Right cardiac atrium (tissue), 5 donors: Measurements from ENCODE around the gene FBXO27. TPM values are rescaled to one million over a fixed set of nuclear protein-coding genes. Genes with fewer than 3 reads are reported as not detected.
"Not testable (repeated sequence)": the region's sequence is repeated elsewhere in the genome, so short reads cannot be mapped to it uniquely, and the experiment has no call there.

Experiments used
- ATAC-seq, 2 donors: fragments of 200-7000 bp; cut with Tn5 transposase; one replicate each; pipeline versions ENCODE4 v1.8.0 to v1.9.1; 2020; ENCODE audit warnings: moderate library complexity in 2 of 2, mild to moderate bottlenecking in 1 of 2
- DNase-seq, 3 donors: peaks; one replicate each; pipeline ENCODE4 v3.0.0-alpha.2; 2020
- H3K27ac ChIP-seq: one replicate; pipeline ENCODE4 v1.5.1; 2013; ENCODE audit warnings: mild to moderate bottlenecking, low read length, control low read depth, moderate library complexity
- H3K27me3 ChIP-seq: one replicate; pipeline ENCODE4 v1.6.1; 2013; ENCODE audit not compliant: control insufficient read depth, insufficient read depth
- H3K4me1 ChIP-seq: one replicate; pipeline ENCODE4 v1.6.1; 2013; ENCODE audit warnings: low read length; ENCODE audit not compliant: control insufficient read depth, insufficient read depth
- H3K4me3 ChIP-seq: one replicate; pipeline ENCODE4 v1.5.1; 2013; ENCODE audit warnings: low read length, control low read depth
- H3K9me3 ChIP-seq: one replicate; pipeline ENCODE4 v1.6.1; 2013; ENCODE audit warnings: low read length; ENCODE audit not compliant: control insufficient read depth
- WGBS: extraction: QIAGEN DNeasy Blood & Tissue Kit; methylation state at CpG from one replicate; pipeline ENCODE4 v1.1.7; 2013; 5-methylcytosine and 5-hydroxymethylcytosine counted together
- intact Hi-C, 4 donors: fragments of 100-400 bp; cut with DNase I; formaldehyde crosslinking; loops; one replicate each; pipeline versions ENCODE4 v1.11.0 to v1.14.0; 2022 to 2023
- polyA plus RNA-seq: library from polyadenylated mRNA; stranded (reverse); fragments of 200-250 nt; gene quantifications from one replicate; pipeline ENCODE4 v1.2.3, GENCODE V29; 2013
- total RNA-seq, 4 donors: library from RNA; stranded (reverse); fragmentation: NEBNext Ultra II Directional; extraction: Animal tissue kit (Norgen Biotek cat#: 25700); gene quantifications; one replicate each; pipeline ENCODE4 v1.2.1, GENCODE V29; 2021
- donor health status: healthy with polysubstance abuse.
- donor health status: DM: no; HTN: yes; CAD: no.
- donor health status: DM: no; HTN: no; CAD: no.
- donor health status: DM: no; HTN: yes; CAD: no; lungs with severe emphysema.
- donor health status: DM: yes; HTN: yes; CAD: no.

FBXO27 gene
- total and polyA plus RNA-seq, 5 donors = 10.9 to 26.4 (median 19.5) TPM

DNA sequence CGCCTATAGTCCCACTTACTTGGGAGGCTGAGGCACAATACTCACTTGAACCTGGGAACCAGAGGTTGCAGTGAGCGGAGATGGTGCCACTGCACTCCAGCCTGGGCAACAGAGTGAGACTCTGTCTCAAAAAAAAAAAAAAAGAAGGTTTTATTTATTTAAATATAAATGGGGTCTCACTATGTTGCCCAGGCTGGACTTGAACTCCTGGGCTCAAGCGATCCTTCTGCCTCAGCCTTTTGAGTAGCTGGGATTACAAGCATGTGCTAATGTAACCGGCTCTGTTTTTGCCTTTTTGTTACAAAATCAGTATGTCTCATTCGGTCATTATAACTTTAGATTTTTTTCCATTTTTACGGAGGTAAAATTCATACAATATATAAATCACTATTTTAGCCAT, 24.2 kb downstream of the FBXO27 start:
- H3K27me3 ChIP-seq = no peaks in the 10 kb centered on the region
- no peak overlapping the region for H3K27ac ChIP-seq
- no peak for DNase-seq
- WGBS = 94% methylated on average over 6 of the region's 6 CpGs
- H3K4me1 ChIP-seq = no peaks in the 10 kb centered on the region
- no peak for ATAC-seq
- H3K9me3 ChIP-seq = no peaks in the 10 kb centered on the region
- H3K4me3 ChIP-seq = no peak overlapping the region
- intact Hi-C loops = no loop called here

DNA sequence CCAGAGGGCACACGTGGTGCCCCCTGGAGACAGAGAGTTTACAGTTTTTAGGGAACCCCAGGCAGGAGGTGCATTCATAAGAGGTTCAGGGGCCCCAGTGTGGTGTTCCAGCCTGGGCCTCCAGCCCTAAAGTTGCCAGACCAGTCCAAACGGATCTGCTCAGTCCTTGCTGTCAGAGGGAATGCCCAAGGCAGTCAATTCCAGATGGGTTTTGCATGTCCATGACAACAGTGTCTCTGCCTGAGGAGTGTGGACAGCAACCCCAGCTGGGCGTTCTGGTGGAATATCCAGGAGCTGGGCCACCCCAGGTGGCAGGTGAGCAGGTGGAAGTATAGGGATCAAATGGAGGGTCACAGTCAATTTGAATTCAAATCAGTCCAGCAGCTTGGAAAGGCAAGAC, 25.3 kb downstream of the FBXO27 start:
- intact Hi-C loops = no loop called here
- ATAC-seq = no peak
- 25% methylated on average over 3 of the region's 3 CpGs for WGBS
- Histone ChIP-seq H3K27ac (no peak overlapping the region), H3K9me3 (no peaks in the 10 kb centered on the region), H3K27me3 (no peaks in the 10 kb centered on the region), H3K4me1 (no peaks in the 10 kb centered on the region), H3K4me3 (no peak overlapping the region)
- no peak for DNase-seq

DNA sequence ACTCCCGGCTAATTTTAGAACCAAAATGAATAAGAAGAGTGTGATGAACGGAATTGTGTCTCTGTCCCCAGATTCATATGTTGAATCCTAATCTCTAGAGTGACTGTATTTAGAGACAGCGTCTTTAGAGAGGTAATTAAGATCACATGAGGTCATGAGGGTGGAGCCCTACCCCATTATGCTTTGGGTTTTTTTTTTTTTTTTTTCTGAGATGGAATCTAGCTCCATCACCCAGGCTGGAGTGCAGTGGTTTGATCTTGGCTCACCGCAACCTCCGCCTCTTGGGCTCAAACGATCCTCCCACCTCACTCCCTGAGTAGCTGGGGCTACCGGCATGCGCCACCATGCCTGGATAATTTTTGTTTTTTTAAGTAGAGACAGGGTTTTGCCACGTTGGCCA, 27.9 kb downstream of the FBXO27 start:
- ATAC-seq (no peak), DNase-seq (no peak)
- Histone ChIP-seq H3K9me3 (no peaks in the 10 kb centered on the region), H3K4me1 (no peaks in the 10 kb centered on the region), H3K27ac (no peak overlapping the region), H3K4me3 (no peak overlapping the region), H3K27me3 (no peaks in the 10 kb centered on the region)
- intact Hi-C loops = no loop called here
- WGBS = 73% methylated on average over 9 of the region's 9 CpGs

DNA sequence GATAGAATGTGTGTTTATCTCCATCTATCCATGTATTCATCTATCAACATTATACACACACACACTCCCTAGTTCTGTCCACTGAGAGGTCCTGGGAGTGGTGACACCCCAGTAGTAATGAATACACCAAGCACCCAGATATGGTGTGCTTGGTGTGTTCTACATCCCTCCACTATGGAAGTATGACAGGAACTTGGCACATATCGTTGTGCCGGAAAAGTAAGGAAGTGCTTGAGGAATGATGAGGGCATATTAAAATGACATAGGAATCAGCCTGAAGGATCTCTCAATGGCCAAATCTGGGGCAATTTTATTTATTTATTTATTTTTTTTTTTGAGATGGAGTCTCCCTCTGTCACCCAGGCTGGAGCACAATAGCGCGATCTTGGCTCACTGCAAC, 28.6 kb downstream of the FBXO27 start:
- ATAC-seq = no peak
- Histone ChIP-seq H3K27ac (no peak overlapping the region), H3K9me3 (no peaks in the 10 kb centered on the region), H3K27me3 (no peaks in the 10 kb centered on the region), H3K4me1 (no peaks in the 10 kb centered on the region), H3K4me3 (no peak overlapping the region)
- WGBS = 75% methylated on average over 4 of the region's 4 CpGs
- no peak for DNase-seq
- intact Hi-C loops = no loop called here

DNA sequence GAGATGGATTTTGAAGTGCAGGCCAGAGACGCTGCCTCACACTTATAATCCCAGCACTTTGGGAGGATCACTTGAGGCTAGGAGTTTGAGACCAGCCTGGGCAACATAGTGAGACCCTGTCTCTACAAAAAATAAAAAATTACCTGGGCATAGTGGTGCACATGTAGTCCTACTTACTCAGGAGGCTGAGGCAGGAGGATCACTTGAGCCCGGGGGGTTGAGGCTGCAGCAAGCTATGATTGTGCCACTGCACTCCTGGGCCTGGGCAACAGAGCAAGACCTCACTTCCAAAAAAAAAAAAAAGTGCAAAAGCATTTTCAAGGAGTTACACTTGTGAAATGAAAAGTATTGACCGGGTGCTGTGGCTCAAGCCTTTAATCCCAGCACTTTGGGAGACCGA, 29.2 kb downstream of the FBXO27 start:
- ATAC-seq (no peak), DNase-seq (no peak)
- Histone ChIP-seq H3K27ac (no peak overlapping the region), H3K4me1 (no peaks in the 10 kb centered on the region), H3K27me3 (no peaks in the 10 kb centered on the region), H3K4me3 (no peak overlapping the region), H3K9me3 (no peaks in the 10 kb centered on the region)
- intact Hi-C loops = no loop called here
- 86% methylated on average over 4 of the region's 4 CpGs for WGBS

DNA sequence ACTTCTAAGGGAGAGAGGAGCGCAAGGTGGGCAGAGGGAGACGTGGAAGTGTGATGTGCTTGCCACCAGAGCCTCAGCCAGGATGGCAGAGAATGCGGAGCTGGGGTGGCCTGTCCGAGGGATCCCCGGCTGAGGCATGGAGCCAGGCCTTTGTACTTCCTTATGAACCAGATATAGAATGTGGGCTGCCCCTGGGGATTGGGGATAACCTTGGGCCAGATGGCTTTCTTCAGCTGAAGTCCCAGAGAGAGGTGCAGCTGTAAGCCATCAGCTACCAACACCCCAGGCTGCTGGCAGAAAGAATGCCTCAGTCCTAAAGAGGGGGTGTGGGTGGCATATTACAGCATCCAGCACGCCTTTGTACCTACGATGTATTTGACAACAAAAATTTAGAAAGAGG, 31.3 kb downstream of the FBXO27 start:
- Histone ChIP-seq H3K4me1 (peaks cover under 1% of the 10 kb centered on the region), H3K27me3 (no peaks in the 10 kb centered on the region), H3K4me3 (no peak overlapping the region), H3K9me3 (no peaks in the 10 kb centered on the region), H3K27ac (no peak overlapping the region)
- WGBS = 31% methylated on average over 7 of the region's 7 CpGs
- DNase-seq = no peak
- intact Hi-C loops = no loop called here
- ATAC-seq = no peak

DNA sequence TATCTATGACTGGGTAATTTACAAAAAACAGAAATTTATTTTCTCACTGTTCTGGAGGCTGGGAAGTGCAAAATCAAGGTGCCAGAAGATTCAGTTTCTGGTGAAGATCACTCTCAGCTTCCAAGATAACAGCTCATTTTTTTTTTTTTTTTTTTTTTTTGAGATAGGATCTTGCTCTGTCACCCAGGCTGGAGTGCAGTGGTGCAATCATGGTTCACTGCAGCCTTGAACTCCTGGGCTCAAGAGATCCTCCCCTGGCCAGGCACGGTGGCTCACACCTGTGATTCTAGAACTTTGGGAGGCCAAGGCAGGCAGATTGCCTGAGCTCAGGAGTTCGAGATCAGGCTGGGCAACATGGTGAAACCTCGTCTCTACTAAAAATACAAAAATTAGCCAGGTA, 34.8 kb downstream of the FBXO27 start:
- DNase-seq, H3K4me1 ChIP-seq, H3K4me3 ChIP-seq, ATAC-seq, H3K27ac ChIP-seq, H3K27me3 ChIP-seq, H3K9me3 ChIP-seq, intact Hi-C loops: not testable (repeated sequence)
- WGBS = 81% methylated on average over 3 of the region's 3 CpGs

DNA sequence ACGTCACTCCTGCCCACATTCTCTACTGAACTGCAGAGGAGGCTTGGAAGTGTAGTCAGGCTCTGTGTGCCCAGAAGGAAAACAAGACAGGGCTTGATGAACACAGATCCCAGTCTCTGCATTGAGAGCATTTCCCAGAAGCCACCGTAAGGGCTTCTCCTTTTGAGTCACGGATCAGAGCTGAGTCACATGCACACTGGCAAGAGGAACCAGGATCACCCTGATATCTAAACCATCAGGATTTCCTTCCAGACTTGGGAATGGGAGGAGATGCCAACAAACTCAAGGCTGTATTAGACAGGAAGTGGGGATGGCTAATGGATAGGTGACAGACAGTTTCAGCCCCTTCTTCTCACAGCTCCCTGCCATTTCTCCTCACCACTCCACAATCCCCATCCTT, 39.1 kb downstream of the FBXO27 start:
- ATAC-seq (no peak), DNase-seq (no peak)
- H3K4me3 ChIP-seq = no peak overlapping the region
- WGBS = 55% methylated on average over 3 of the region's 3 CpGs
- H3K27me3 ChIP-seq = no peaks in the 10 kb centered on the region
- H3K9me3 ChIP-seq = no peaks in the 10 kb centered on the region
- H3K27ac ChIP-seq = no peak overlapping the region
- peaks cover 1% of the 10 kb centered on the region for H3K4me1 ChIP-seq
- intact Hi-C loops = no loop called here

DNA sequence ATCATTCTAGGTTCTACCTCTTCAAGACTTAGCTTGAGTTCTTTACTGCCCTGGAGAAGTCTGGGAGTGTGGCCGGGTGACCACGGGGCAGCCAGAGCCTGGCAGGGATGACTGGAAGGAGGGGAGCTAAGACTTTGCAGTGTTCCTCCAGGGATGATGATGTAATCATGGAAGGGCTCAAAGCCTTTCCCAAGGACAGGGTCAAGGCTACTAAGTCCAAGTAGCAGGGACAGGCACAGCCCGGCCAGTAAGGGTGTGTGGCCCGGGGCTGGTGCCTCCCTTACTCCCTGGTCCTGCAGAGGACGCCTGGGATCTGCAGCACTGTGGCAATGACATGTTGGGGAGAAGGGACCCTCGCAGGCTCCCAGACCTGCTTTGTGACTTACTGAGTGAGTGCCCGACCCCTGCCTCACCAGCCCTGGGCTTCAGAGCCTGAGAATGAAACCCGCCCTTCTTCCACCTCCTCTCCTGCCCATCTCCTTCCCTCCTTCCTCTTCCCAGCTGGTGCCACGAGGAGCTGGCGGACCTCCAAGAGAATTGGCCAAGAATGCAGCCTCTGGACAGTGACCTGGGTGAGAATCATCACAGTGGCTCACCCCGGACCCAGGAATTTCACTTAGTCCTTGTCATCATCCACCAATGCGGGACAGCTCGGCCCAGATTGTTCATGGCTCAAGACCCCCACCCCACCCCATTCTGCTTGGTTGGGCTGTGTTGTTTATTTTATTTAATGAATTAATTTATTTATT, 41.2 kb downstream of the FBXO27 start:
- peak; percentile 17 to 65 (median 63) for DNase-seq
- 55% methylated on average over 13 of the region's 13 CpGs for WGBS
- no peak overlapping the region for H3K4me3 ChIP-seq
- no peak overlapping the region for H3K27ac ChIP-seq
- H3K4me1 ChIP-seq = peaks cover 1% of the 10 kb centered on the region
- intact Hi-C loops = no loop called here
- H3K27me3 ChIP-seq = no peaks in the 10 kb centered on the region
- peak; percentile 59 to 81 for ATAC-seq
- H3K9me3 ChIP-seq = no peaks in the 10 kb centered on the region

DNA sequence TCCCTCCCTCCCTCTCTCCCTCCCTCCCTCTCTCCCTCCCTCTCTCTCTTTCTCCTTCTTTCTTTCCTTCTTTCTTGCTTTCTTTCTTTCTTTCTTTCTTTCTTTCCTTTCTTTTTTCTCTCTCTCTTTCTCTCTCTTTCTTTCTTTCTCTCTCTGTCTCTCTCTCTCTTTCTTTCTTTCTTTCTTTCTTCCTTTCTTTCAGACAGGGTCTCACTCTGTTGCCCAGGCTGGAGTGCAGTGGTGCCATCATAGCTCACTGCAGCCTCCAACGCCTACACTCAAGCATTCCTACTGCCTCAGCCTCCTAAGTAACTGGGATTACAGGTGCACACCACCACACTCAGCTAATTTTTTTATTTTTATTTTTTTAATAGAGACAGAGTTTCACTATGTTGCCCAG, 42.7 kb downstream of the FBXO27 start:
- intact Hi-C loops, ATAC-seq, DNase-seq, H3K4me1 ChIP-seq, H3K4me3 ChIP-seq, H3K27me3 ChIP-seq, H3K27ac ChIP-seq, H3K9me3 ChIP-seq: not testable (repeated sequence)
- 77% methylated on average over 1 of the region's 1 CpG for WGBS

DNA sequence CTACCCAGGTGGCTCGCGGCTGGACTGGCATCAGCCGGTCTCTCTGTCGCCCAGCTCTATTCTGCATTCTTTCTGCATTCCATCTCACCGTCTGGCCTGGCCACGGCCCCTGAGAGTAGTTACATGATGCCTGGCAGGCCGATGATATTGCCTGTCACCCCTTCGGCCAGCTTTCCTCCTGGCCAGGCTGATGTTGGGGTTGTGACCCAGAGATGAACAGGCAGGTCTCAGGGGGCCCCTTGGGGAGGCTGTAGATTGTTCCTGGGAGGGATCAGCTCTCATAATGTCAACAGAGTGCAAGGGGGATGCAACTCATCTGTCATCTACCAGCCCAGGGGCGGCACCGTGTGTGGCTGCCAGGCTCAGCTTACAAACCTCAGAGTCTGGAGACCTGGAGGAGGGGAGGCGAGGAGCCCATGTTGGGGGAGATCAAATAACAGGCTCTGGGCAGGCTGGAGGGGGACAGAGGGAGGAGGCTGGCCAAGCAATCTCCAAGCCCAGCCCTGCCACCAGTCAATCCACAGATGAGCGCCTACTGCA, 43.2 kb downstream of the FBXO27 start:
- H3K4me1 ChIP-seq = no peaks in the 10 kb centered on the region
- 12% methylated on average over 12 of the region's 12 CpGs for WGBS
- H3K27ac ChIP-seq = no peak overlapping the region
- H3K27me3 ChIP-seq = no peaks in the 10 kb centered on the region
- no peaks in the 10 kb centered on the region for H3K9me3 ChIP-seq
- DNase-seq (no peak), ATAC-seq (no peak)
- no peak overlapping the region for H3K4me3 ChIP-seq
- intact Hi-C loops = no loop called here

DNA sequence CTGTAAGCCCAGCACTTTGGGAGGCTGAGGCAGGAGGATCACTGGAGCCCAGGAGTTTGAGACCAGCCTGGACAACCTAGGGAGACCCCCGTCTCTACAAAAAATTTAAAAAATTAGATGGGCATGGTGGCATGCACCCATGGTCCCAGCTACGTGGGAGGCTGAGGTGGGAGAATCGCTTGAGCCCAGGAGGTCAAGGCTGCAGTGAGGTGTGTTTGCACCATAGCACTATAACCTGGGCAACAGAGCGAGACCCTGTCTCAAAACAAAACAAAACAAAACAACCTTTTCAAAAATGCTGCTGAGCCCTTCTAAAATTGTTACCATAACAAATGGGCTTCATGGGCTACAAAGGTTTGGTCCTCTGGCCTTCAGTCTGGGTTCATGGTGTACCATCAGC, 43.7 kb downstream of the FBXO27 start:
- intact Hi-C loops, ATAC-seq, H3K27me3 ChIP-seq, H3K4me3 ChIP-seq, H3K27ac ChIP-seq, DNase-seq, H3K4me1 ChIP-seq, H3K9me3 ChIP-seq: not testable (repeated sequence)
- 88% methylated on average over 4 of the region's 4 CpGs for WGBS
